Measurements from ENCODE around the gene LRP11.

Gene LRP11

GRCh38 chr6:149898966-149899365 lies 34.8 kb upstream of the LRP11 start:
- Histone ChIP-seq H3K9me2 (ENCODE audit: low read depth, low read length) (no peaks in the 10 kb centered on the region), H3K9ac (ENCODE audit: low read length) (no peak overlapping the region), H3F3A (ENCODE audit: insufficient read depth, low read length) (no peaks in the 10 kb centered on the region), H3K4me1 (ENCODE audit: insufficient read depth, low read length, severe bottlenecking) (no peaks in the 10 kb centered on the region), H3K4me3 (ENCODE audit: low read depth, low read length, poor library complexity, severe bottlenecking) (no peak overlapping the region), H2AFZ (ENCODE audit: low read length) (no peak overlapping the region), H3K27ac (ENCODE audit: low read depth, low read length, poor library complexity, severe bottlenecking) (no peak overlapping the region), H3K79me2 (ENCODE audit: insufficient read depth, low read length) (no peaks in the 10 kb centered on the region), H3K27me3 (ENCODE audit: insufficient read depth, low read length) (no peaks in the 10 kb centered on the region; the same call in 1 of the 2 replicates), H4K20me1 (ENCODE audit: insufficient read depth, low read length) (no peaks in the 10 kb centered on the region), H3K9me3 (ENCODE audit: low read length) (no peaks in the 10 kb centered on the region), H3K4me2 (ENCODE audit: low read length) (no peak overlapping the region), H3K36me3 (ENCODE audit: insufficient read depth, low read length) (no peaks in the 10 kb centered on the region)
- TF ChIP-seq EZH2 (IDR thresholded peaks at IDR 0.05; ENCODE audit: borderline replicate concordance, low read length) (no peak), CTCF (IDR thresholded peaks at IDR 0.05; ENCODE audit: low read length) (no peak)

GRCh38 chr6:149897855-149898744 lies 33.9 kb upstream of the LRP11 start, which contains the start of gene RAET1E:
Gene RAET1E (minus strand): TSS chr6:149898113. CDS start chr6:149890901, 7,212 bp downstream.
- H3K9ac ChIP-seq (ENCODE audit: low read length) = no peak within 1 kb of the TSS
- no peaks in the 10 kb centered on the region for H3K36me3 ChIP-seq (ENCODE audit: insufficient read depth, low read length)
- no peaks in the 10 kb centered on the region for H4K20me1 ChIP-seq (ENCODE audit: insufficient read depth, low read length)
- no peaks in the 10 kb centered on the region for H3K79me2 ChIP-seq (ENCODE audit: insufficient read depth, low read length)
- TF ChIP-seq CTCF (IDR thresholded peaks at IDR 0.05; ENCODE audit: low read length) = peak; percentile 21; the same call in 1 of the 2 replicates
- no peak for TF ChIP-seq EZH2 (IDR thresholded peaks at IDR 0.05; ENCODE audit: borderline replicate concordance, low read length)
- H3K27ac ChIP-seq (ENCODE audit: low read depth, low read length, poor library complexity, severe bottlenecking) = no peak within 1 kb of the TSS
- H2AFZ ChIP-seq (ENCODE audit: low read length) = no peak within 1 kb of the TSS
- no peaks in the 10 kb centered on the region for H3K9me2 ChIP-seq (ENCODE audit: low read depth, low read length)
- H3K4me2 ChIP-seq (ENCODE audit: low read length) = no peak within 1 kb of the TSS
- H3K27me3 ChIP-seq (ENCODE audit: insufficient read depth, low read length) = no peaks in the 10 kb centered on the region; the same call in 1 of the 2 replicates
- H3K4me1 ChIP-seq (ENCODE audit: insufficient read depth, low read length, severe bottlenecking) = no peaks in the 10 kb centered on the region
- H3K9me3 ChIP-seq (ENCODE audit: low read length) = no peaks in the 10 kb centered on the region
- no peaks in the 10 kb centered on the region for H3F3A ChIP-seq (ENCODE audit: insufficient read depth, low read length)
- no peak within 1 kb of the TSS for H3K4me3 ChIP-seq (ENCODE audit: low read depth, low read length, poor library complexity, severe bottlenecking)

GRCh38 chr6:149897015-149897697 lies 33.0 kb upstream of the LRP11 start:
- no peak overlapping the region for H3K9ac ChIP-seq (ENCODE audit: low read length)

More at GRCh38 chr6:149897015-149897697, 33.0 kb upstream of the LRP11 start:
- no peaks in the 10 kb centered on the region for H3F3A ChIP-seq (ENCODE audit: insufficient read depth, low read length)
- no peak overlapping the region for H3K4me3 ChIP-seq (ENCODE audit: low read depth, low read length, poor library complexity, severe bottlenecking)
- H3K9me3 ChIP-seq (ENCODE audit: low read length) = no peaks in the 10 kb centered on the region
- no peaks in the 10 kb centered on the region for H3K4me1 ChIP-seq (ENCODE audit: insufficient read depth, low read length, severe bottlenecking)
- no peaks in the 10 kb centered on the region; the same call in 1 of the 2 replicates for H3K27me3 ChIP-seq (ENCODE audit: insufficient read depth, low read length)
- no peak overlapping the region for H3K27ac ChIP-seq (ENCODE audit: low read depth, low read length, poor library complexity, severe bottlenecking)
- no peak overlapping the region for H3K4me2 ChIP-seq (ENCODE audit: low read length)
- no peak overlapping the region for H2AFZ ChIP-seq (ENCODE audit: low read length)
- H4K20me1 ChIP-seq (ENCODE audit: insufficient read depth, low read length) = no peaks in the 10 kb centered on the region
- H3K36me3 ChIP-seq (ENCODE audit: insufficient read depth, low read length) = no peaks in the 10 kb centered on the region
- H3K9me2 ChIP-seq (ENCODE audit: low read depth, low read length) = no peaks in the 10 kb centered on the region
- no peaks in the 10 kb centered on the region for H3K79me2 ChIP-seq (ENCODE audit: insufficient read depth, low read length)
- no peak for TF ChIP-seq EZH2 (IDR thresholded peaks at IDR 0.05; ENCODE audit: borderline replicate concordance, low read length)
- no peak for TF ChIP-seq CTCF (IDR thresholded peaks at IDR 0.05; ENCODE audit: low read length)

Measured in OCI-LY1 (cell line).